Neural progenitor cell (in vitro differentiated cells): ENCODE measurements around the gene DCP1B.

Source experiments
- EZH2phosphoT487 ChIP-seq: fragments of 200-600 bp; sonication (generic); IDR thresholded peaks from 2 replicates; pipeline ENCODE4 v1.6.1; 2017; ENCODE audit warnings: antibody characterized with exemption
- TF ChIP-seq, protein P1 (sequence below): fragments of 200-600 bp; sonication (generic); IDR thresholded peaks from 2 replicates; pipeline ENCODE4 v1.5.1; 2017; ENCODE audit warnings: antibody characterized with exemption, mild to moderate bottlenecking

DNA sequence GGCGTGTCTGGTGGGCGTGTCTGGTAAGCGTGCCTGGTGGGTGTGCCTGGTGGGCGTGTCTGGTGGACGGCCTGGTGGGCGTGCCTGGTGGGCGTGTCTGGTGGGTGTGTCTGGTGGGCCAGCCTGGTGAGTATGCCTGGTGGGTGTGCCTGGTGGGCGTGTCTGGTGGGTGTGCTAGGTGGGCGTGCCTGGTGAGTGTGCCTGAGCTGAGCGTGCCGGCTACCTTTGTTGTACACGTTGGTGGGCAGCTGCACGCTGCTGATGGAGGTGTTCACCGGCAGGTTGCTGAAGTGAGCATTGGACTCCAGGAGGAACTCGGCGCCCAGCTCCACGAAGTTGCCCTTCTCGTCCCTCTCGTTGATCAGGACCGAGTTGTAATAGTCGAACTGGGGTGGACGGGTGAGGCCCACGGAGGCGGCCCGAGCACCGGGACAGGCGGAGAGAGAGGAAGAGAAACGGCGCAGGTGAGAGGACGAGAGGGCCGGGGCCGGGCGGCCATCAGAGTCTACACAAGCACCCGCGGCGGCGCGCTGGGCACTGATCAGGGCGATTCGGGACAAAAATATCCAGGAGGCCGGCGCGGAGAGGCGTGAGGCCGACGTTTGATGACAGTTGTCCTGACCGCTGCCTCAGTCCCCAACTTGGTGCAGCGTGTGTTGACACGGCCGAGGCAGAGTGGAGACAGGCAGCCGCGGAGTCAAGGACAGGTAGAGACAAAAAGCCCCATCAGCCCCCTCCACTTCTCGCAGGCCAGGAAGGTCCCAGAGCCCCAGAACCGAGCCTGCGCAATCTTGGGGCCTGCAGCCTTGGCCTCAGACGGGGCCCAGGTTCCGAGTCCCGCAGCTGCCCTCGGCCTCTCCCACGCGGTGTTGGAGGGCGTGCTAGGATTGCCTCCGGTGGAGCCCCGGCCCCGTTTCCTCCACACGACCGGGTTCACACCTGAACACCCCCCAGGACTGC lies 96.3 kb downstream of the DCP1B start:
- TF ChIP-seq, protein P1, sequence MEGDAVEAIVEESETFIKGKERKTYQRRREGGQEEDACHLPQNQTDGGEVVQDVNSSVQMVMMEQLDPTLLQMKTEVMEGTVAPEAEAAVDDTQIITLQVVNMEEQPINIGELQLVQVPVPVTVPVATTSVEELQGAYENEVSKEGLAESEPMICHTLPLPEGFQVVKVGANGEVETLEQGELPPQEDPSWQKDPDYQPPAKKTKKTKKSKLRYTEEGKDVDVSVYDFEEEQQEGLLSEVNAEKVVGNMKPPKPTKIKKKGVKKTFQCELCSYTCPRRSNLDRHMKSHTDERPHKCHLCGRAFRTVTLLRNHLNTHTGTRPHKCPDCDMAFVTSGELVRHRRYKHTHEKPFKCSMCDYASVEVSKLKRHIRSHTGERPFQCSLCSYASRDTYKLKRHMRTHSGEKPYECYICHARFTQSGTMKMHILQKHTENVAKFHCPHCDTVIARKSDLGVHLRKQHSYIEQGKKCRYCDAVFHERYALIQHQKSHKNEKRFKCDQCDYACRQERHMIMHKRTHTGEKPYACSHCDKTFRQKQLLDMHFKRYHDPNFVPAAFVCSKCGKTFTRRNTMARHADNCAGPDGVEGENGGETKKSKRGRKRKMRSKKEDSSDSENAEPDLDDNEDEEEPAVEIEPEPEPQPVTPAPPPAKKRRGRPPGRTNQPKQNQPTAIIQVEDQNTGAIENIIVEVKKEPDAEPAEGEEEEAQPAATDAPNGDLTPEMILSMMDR = no peak
- no peak for TF ChIP-seq EZH2phosphoT487
